ENCODE measurements around the gene ITIH3.

DNA sequence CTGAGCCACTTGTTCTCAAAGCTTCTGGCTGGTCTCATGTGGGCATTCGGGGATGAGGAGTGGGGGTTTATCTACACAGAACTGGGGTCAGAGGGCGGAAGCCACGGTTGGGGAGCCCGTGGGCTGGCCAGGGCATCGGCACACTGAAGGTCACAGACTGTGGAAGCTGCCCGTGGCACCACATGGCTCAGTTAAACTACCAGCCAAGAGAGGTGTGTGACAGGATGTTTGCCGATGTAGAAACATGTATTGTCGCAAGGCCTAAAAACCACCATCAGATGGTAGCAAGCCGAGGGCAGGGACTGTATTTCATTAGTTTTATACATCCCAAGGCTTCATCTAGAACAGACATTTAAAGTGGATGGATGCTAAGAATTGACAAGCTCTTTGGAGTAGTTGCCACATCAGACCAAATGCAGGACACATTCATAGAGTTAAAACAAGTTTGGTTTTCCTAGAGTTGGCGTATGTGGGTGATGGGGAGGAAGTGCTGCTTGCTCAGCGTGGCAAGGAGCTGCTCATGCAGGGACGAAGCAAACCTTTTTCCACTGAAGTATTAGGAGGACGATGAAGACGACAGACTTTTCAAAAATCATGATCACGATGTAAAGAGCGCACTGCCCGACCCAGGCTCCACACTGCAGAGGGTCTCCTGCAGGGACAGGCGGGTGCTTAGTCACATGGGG is 49.8 kb downstream of the ITIH3 start:
- TF ChIP-seq, protein P1, sequence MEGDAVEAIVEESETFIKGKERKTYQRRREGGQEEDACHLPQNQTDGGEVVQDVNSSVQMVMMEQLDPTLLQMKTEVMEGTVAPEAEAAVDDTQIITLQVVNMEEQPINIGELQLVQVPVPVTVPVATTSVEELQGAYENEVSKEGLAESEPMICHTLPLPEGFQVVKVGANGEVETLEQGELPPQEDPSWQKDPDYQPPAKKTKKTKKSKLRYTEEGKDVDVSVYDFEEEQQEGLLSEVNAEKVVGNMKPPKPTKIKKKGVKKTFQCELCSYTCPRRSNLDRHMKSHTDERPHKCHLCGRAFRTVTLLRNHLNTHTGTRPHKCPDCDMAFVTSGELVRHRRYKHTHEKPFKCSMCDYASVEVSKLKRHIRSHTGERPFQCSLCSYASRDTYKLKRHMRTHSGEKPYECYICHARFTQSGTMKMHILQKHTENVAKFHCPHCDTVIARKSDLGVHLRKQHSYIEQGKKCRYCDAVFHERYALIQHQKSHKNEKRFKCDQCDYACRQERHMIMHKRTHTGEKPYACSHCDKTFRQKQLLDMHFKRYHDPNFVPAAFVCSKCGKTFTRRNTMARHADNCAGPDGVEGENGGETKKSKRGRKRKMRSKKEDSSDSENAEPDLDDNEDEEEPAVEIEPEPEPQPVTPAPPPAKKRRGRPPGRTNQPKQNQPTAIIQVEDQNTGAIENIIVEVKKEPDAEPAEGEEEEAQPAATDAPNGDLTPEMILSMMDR (IDR thresholded peaks at IDR 0.05; ENCODE audit: insufficient read depth, low read depth, low read length), result no peak
- TF ChIP-seq EZH2 (IDR thresholded peaks at IDR 0.05; ENCODE audit: insufficient read depth, low read length), result no peak
